ENCODE measurements around the gene FRMD6.

FRMD6 gene

DNA sequence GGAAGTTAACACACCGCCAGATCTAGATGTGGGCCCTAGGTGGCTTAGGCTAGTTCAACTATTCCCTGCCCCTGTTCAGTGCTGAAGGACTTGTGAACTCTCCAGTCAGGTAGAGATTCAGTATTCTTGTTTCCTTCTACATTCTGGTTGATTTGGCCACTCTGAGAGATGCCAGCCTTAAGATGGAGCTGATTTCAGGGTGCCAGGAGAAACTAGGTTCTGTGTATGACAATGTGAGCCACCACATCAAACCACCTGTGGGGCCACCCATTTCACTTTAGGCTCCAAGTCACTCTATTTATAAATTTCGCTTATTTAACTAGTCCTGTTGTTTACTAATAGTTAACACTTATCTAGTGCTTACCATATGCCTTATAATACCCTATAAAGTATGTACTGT is 26.0 kb downstream of the FRMD6 start:
- Histone ChIP-seq H3K36me3 (ENCODE audit: control insufficient read depth, insufficient read depth, low read length) (no peaks in the 10 kb centered on the region), H2AFZ (no peak overlapping the region), H3K9me3 (ENCODE audit: control insufficient read depth, low read length) (no peaks in the 10 kb centered on the region), H3K79me2 (no peaks in the 10 kb centered on the region), H3K27ac (no peak overlapping the region), H3K4me3 (ENCODE audit: low read depth, low read length) (no peak overlapping the region), H3K9ac (no peak overlapping the region), H3K27me3 (ENCODE audit: control insufficient read depth, insufficient read depth, low read length) (no peaks in the 10 kb centered on the region), H3K4me2 (ENCODE audit: low read length) (no peak overlapping the region), H3K4me1 (no peaks in the 10 kb centered on the region)
- TF ChIP-seq, protein P1, sequence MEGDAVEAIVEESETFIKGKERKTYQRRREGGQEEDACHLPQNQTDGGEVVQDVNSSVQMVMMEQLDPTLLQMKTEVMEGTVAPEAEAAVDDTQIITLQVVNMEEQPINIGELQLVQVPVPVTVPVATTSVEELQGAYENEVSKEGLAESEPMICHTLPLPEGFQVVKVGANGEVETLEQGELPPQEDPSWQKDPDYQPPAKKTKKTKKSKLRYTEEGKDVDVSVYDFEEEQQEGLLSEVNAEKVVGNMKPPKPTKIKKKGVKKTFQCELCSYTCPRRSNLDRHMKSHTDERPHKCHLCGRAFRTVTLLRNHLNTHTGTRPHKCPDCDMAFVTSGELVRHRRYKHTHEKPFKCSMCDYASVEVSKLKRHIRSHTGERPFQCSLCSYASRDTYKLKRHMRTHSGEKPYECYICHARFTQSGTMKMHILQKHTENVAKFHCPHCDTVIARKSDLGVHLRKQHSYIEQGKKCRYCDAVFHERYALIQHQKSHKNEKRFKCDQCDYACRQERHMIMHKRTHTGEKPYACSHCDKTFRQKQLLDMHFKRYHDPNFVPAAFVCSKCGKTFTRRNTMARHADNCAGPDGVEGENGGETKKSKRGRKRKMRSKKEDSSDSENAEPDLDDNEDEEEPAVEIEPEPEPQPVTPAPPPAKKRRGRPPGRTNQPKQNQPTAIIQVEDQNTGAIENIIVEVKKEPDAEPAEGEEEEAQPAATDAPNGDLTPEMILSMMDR (IDR thresholded peaks at IDR 0.05), result no peak

DNA sequence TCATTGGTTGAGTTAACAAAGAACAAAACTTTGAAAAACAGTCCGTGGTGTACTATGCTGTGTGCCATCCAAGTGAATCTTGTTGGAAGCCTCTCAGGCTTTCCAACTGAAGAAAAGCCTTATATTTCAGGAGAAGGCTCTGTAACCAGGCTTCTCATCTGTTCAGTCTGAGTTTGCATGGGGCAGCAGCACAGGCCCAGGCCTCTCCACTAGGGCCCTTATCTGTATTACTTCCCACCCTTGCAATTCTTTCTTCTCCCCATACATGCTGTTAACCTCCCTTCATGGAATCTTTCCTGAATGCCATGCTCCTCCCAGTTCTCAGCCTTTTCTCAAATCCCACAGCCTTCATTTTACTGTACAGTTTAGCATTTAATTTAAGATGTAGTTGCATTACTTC is 28.3 kb downstream of the FRMD6 start:
- no peak overlapping the region for H3K4me2 ChIP-seq (ENCODE audit: low read length)
- H3K4me1 ChIP-seq, result no peaks in the 10 kb centered on the region
- H3K36me3 ChIP-seq (ENCODE audit: control insufficient read depth, insufficient read depth, low read length), result no peaks in the 10 kb centered on the region
- TF ChIP-seq, protein P1 (IDR thresholded peaks at IDR 0.05), result no peak
- H3K9me3 ChIP-seq (ENCODE audit: control insufficient read depth, low read length), result no peaks in the 10 kb centered on the region
- no peaks in the 10 kb centered on the region for H3K27me3 ChIP-seq (ENCODE audit: control insufficient read depth, insufficient read depth, low read length)
- no peak overlapping the region for H3K9ac ChIP-seq
- H3K27ac ChIP-seq, result no peak overlapping the region
- H3K4me3 ChIP-seq (ENCODE audit: low read depth, low read length), result no peak overlapping the region
- H2AFZ ChIP-seq, result no peak overlapping the region
- H3K79me2 ChIP-seq, result no peaks in the 10 kb centered on the region

DNA sequence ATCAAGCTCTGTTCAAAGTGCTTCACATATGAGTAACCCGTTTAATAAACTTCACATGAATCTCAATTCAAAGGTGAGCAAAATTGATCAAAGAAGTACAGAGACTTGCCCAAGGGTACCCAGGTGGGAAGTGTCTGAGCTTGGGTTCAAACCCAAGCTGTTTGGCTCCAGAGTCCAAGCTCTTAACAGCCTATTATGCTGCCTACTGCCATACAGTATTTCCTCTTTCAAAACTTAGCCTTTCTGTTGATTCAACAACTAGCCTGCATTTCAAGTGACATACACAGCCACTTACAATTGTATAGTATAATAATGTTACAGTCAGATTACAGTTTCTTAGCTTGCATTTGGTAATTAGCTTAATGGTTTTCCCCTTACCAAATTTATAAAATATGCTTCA is 29.7 kb downstream of the FRMD6 start:
- Histone ChIP-seq H3K79me2 (no peaks in the 10 kb centered on the region), H3K4me1 (no peaks in the 10 kb centered on the region), H3K9me3 (ENCODE audit: control insufficient read depth, low read length) (no peaks in the 10 kb centered on the region), H3K4me3 (ENCODE audit: low read depth, low read length) (no peak overlapping the region), H3K27ac (no peak overlapping the region), H3K27me3 (ENCODE audit: control insufficient read depth, insufficient read depth, low read length) (no peaks in the 10 kb centered on the region), H3K9ac (no peak overlapping the region), H3K4me2 (ENCODE audit: low read length) (no peak overlapping the region), H2AFZ (no peak overlapping the region), H3K36me3 (ENCODE audit: control insufficient read depth, insufficient read depth, low read length) (no peaks in the 10 kb centered on the region)
- TF ChIP-seq, protein P1 (IDR thresholded peaks at IDR 0.05), result no peak

DNA sequence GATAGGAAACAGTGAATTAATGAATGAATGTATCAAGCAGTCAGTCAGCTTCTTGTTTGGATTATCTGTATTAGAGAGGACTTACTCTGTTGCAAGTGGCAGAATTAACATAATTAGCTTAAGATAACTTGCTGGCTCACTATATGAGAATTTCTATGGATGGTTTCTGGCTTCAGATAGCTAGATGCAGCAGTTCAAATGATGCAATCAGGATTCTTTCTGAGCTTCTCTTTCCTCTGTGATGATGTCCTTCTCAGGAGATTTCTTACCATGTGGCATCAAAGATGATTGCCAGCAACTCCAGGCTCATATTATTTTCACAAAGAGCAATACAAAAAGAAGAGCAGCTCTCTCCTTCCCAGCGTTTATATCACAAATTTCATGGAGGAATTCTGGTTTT is 30.7 kb downstream of the FRMD6 start:
- Histone ChIP-seq H3K4me2 (ENCODE audit: low read length) (no peak overlapping the region), H3K9ac (no peak overlapping the region), H3K27me3 (ENCODE audit: control insufficient read depth, insufficient read depth, low read length) (no peaks in the 10 kb centered on the region), H3K9me3 (ENCODE audit: control insufficient read depth, low read length) (no peaks in the 10 kb centered on the region), H2AFZ (no peak overlapping the region), H3K79me2 (no peaks in the 10 kb centered on the region), H3K4me3 (ENCODE audit: low read depth, low read length) (no peak overlapping the region), H3K36me3 (ENCODE audit: control insufficient read depth, insufficient read depth, low read length) (no peaks in the 10 kb centered on the region), H3K27ac (no peak overlapping the region), H3K4me1 (no peaks in the 10 kb centered on the region)
- TF ChIP-seq, protein P1 (IDR thresholded peaks at IDR 0.05), result no peak

DNA sequence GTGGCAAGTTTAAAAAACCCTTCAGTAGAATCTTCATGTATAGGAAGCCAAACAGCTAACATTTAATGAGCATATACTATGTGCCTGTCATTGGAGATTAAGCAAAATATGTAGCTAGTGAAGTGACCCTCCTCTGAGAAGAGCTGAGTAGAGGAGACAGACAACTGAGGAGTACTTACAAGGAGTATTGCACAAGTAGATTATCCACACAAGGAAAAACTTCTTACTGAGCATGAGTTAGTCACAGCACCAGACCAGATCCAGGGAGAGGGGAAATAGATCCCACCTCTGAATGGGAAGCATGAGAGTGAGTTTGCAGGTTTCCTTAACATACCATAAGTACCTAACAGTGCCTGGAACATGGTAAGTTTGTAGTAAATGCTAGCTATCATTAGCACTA is 33.0 kb downstream of the FRMD6 start:
- Histone ChIP-seq H3K79me2 (no peaks in the 10 kb centered on the region), H3K9ac (no peak overlapping the region), H3K4me2 (ENCODE audit: low read length) (no peak overlapping the region), H3K9me3 (ENCODE audit: control insufficient read depth, low read length) (no peaks in the 10 kb centered on the region), H3K27ac (no peak overlapping the region), H3K4me3 (ENCODE audit: low read depth, low read length) (no peak overlapping the region), H3K36me3 (ENCODE audit: control insufficient read depth, insufficient read depth, low read length) (no peaks in the 10 kb centered on the region), H2AFZ (no peak overlapping the region), H3K4me1 (no peaks in the 10 kb centered on the region), H3K27me3 (ENCODE audit: control insufficient read depth, insufficient read depth, low read length) (no peaks in the 10 kb centered on the region)
- TF ChIP-seq, protein P1 (IDR thresholded peaks at IDR 0.05), result no peak

All from parathyroid adenoma (tissue), 2 donors.